MM.1S (cell line): ENCODE data around the gene FBN2.

Experiments used
- DNase-seq: peaks from one replicate; pipeline ENCODE4 v3.0.0-alpha.2; 2015
- H2AFZ ChIP-seq: fragments of 300-600 bp; sonication (generic); 2 replicates; pipeline ENCODE4 v1.6.0; 2016; ENCODE audit warnings: antibody characterized with exemption, low read length
- H3F3A ChIP-seq: fragments of 300-600 bp; sonication (generic); 2 replicates; pipeline ENCODE4 v1.6.1; 2016; ENCODE audit warnings: mild to moderate bottlenecking, antibody characterized with exemption, low read length, moderate library complexity, mixed read lengths; ENCODE audit not compliant: insufficient read depth
- H3K27ac ChIP-seq: fragments of 300-600 bp; sonication (generic); 2 replicates; pipeline ENCODE4 v1.5.1; 2016; ENCODE audit warnings: mild to moderate bottlenecking, low read length
- H3K27me3 ChIP-seq: fragments of 300-600 bp; sonication (generic); replicated peaks from 2 replicates; pipeline ENCODE4 v1.6.0; 2016; ENCODE audit warnings: low read length; ENCODE audit not compliant: insufficient read depth
- H3K36me3 ChIP-seq: fragments of 300-600 bp; sonication (generic); replicated peaks from 2 replicates; pipeline ENCODE4 v1.6.1; 2016; ENCODE audit warnings: mild to moderate bottlenecking, low read length, mixed read lengths; ENCODE audit not compliant: insufficient read depth
- H3K4me1 ChIP-seq: fragments of 300-600 bp; sonication (generic); 2 replicates; pipeline ENCODE4 v1.6.1; 2016; ENCODE audit warnings: low read length, mixed read lengths
- H3K4me2 ChIP-seq: fragments of 300-600 bp; sonication (generic); 2 replicates; pipeline ENCODE4 v1.6.0; 2016; ENCODE audit warnings: low read depth, low read length
- H3K4me3 ChIP-seq: fragments of 300-600 bp; sonication (generic); 2 replicates; pipeline ENCODE4 v1.5.1; 2016; ENCODE audit warnings: low read length, mixed read lengths
- H3K79me2 ChIP-seq: fragments of 300-600 bp; sonication (generic); 2 replicates; pipeline ENCODE4 v1.6.1; 2016; ENCODE audit warnings: mixed run types, low read length, mixed read lengths
- H3K9ac ChIP-seq: fragments of 300-600 bp; sonication (generic); 2 replicates; pipeline ENCODE4 v1.6.1; 2016; ENCODE audit warnings: low read length, mixed read lengths
- H3K9me2 ChIP-seq: fragments of 300-600 bp; sonication (generic); replicated peaks from 2 replicates; pipeline ENCODE4 v1.6.1; 2016; ENCODE audit warnings: mild to moderate bottlenecking, low read length, mixed read lengths; ENCODE audit not compliant: insufficient read depth
- H3K9me3 ChIP-seq: fragments of 300-600 bp; sonication (generic); replicated peaks from 2 replicates; pipeline ENCODE4 v1.6.1; 2016; ENCODE audit warnings: mild to moderate bottlenecking, low read length, mixed read lengths; ENCODE audit not compliant: insufficient read depth
- H4K20me1 ChIP-seq: fragments of 300-600 bp; sonication (generic); 2 replicates; pipeline ENCODE4 v1.6.1; 2016; ENCODE audit warnings: mild to moderate bottlenecking, low read length, moderate library complexity, mixed read lengths; ENCODE audit not compliant: insufficient read depth
- EZH2 ChIP-seq: fragments of 300-600 bp; sonication (generic); optimal IDR thresholded peaks from 2 replicates; pipeline ENCODE3; 2017; ENCODE audit warnings: low read depth, mild to moderate bottlenecking, antibody characterized with exemption, low read length, mixed read lengths
- EZH2phosphoT487 ChIP-seq: fragments of 300-600 bp; sonication (generic); IDR thresholded peaks from 2 replicates; pipeline ENCODE4 v1.6.1; 2018; ENCODE audit warnings: antibody characterized with exemption, low read length
- TF ChIP-seq, protein P1 (sequence below): fragments of 300-600 bp; sonication (generic); IDR thresholded peaks from 2 replicates; pipeline ENCODE4 v1.5.1; 2016; ENCODE audit warnings: antibody characterized with exemption, low read length, mixed read lengths

The FBN2 gene

DNA sequence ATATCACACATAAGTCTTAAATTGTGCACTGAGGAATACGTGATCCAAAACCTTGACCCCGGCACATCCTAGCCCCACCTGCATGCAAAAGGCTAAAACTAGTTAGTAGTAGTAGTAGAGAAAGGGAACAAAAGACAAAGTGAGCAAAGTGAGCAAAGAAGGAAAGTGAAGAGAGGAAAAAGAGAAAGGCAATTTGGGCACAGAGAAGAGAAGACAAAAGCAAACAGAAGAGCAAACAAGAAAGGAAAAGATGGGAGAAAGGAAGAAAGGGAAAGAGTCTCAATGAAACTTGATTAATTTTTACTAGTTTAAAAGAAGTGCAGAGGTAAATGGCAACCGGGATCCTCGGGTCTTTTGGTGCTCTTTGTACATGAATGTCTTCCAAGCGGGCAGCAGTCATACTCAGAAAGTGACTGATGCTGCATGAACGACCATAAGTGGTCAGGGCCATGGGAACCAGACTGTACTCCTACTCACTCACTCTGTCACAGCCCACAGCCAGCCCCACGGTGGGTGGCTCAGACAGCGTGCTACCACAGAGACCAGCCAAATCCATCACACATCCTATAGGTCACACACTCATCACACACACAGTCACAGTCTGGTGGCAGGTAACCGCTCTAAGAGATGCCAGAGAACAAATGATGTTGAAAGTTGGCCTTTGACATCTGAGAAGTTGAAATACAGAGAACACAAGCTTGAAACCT lies 203.9 kb downstream of the FBN2 start:
- TF ChIP-seq EZH2phosphoT487 (no peak), EZH2 (no peak)
- TF ChIP-seq, protein P1, sequence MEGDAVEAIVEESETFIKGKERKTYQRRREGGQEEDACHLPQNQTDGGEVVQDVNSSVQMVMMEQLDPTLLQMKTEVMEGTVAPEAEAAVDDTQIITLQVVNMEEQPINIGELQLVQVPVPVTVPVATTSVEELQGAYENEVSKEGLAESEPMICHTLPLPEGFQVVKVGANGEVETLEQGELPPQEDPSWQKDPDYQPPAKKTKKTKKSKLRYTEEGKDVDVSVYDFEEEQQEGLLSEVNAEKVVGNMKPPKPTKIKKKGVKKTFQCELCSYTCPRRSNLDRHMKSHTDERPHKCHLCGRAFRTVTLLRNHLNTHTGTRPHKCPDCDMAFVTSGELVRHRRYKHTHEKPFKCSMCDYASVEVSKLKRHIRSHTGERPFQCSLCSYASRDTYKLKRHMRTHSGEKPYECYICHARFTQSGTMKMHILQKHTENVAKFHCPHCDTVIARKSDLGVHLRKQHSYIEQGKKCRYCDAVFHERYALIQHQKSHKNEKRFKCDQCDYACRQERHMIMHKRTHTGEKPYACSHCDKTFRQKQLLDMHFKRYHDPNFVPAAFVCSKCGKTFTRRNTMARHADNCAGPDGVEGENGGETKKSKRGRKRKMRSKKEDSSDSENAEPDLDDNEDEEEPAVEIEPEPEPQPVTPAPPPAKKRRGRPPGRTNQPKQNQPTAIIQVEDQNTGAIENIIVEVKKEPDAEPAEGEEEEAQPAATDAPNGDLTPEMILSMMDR: no peak
- Histone ChIP-seq H3K4me1 (no peaks in the 10 kb centered on the region), H3K36me3 (no peaks in the 10 kb centered on the region), H3K79me2 (no peaks in the 10 kb centered on the region), H3K27me3 (no peaks in the 10 kb centered on the region), H3K9ac (no peak overlapping the region), H2AFZ (no peak overlapping the region), H3K9me2 (no peaks in the 10 kb centered on the region), H3F3A (no peaks in the 10 kb centered on the region), H3K27ac (no peak overlapping the region), H4K20me1 (no peaks in the 10 kb centered on the region), H3K4me3 (no peak overlapping the region), H3K4me2 (no peak overlapping the region), H3K9me3 (no peaks in the 10 kb centered on the region)
- no peak for DNase-seq

DNA sequence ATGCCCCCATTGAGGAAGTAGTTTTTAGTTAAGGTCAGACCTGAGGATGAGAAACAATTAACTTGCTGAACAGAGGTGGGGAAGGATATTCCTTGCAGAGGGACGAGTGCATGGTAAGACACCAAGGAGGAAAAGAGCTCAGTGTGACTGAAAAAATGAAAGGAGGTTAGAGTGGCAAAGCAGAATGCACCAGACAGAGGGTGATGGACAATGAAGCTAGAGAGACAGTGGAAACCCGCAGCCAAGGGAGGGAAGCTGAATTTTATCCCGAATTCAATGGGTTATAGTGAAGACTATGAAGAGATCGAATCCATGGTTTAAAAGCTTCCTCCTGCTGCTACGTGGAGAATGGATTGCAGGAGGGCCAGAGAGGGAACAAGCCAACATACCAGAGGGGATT lies 206.8 kb downstream of the FBN2 start:
- H3K9me2 ChIP-seq: no peaks in the 10 kb centered on the region
- no peak for DNase-seq

DNA sequence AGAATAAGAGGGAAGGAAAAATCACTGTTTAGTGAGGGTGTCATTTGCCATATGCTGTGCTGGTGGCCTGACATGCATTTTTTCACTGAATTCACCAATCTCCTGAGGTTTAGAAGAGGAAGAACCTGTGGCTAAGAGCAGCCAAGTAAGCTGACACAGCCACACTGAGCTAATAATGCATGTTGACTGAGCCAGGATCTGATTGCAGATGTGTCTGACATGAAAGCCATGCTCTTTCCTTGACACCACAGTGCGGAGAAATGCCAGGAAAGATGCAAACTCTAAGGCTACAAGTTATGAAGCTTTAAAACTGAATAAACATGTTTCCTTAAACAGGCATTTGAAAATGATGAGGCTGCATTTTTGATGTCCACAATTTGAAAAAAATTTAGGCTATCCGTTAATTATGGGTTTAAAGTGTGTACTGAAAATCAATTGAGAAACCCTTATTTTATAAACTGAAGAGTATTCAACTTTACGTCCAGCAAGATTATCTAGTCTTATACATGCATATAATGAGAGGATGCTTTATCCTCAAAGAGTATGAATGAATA lies 208.6 kb downstream of the FBN2 start:
- no peak for DNase-seq
- no peak overlapping the region for H3K27ac ChIP-seq
- no peaks in the 10 kb centered on the region for H4K20me1 ChIP-seq
- TF ChIP-seq, protein P1: no peak
- TF ChIP-seq EZH2phosphoT487: no peak
- TF ChIP-seq EZH2: no peak
- H3K4me3 ChIP-seq: no peak overlapping the region
- H3F3A ChIP-seq: no peaks in the 10 kb centered on the region
- no peaks in the 10 kb centered on the region for H3K4me1 ChIP-seq
- no peak overlapping the region for H3K4me2 ChIP-seq
- no peak overlapping the region for H2AFZ ChIP-seq
- H3K36me3 ChIP-seq: no peaks in the 10 kb centered on the region
- H3K9me2 ChIP-seq: no peaks in the 10 kb centered on the region
- no peaks in the 10 kb centered on the region for H3K9me3 ChIP-seq
- no peaks in the 10 kb centered on the region for H3K27me3 ChIP-seq
- no peak overlapping the region for H3K9ac ChIP-seq
- no peaks in the 10 kb centered on the region for H3K79me2 ChIP-seq

More for the DNA sequence above, 206.8 kb downstream of the FBN2 start:
- Histone ChIP-seq H3K79me2 (no peaks in the 10 kb centered on the region), H3F3A (no peaks in the 10 kb centered on the region), H3K27me3 (no peaks in the 10 kb centered on the region), H3K9me3 (no peaks in the 10 kb centered on the region), H4K20me1 (no peaks in the 10 kb centered on the region), H3K9ac (no peak overlapping the region), H3K36me3 (no peaks in the 10 kb centered on the region), H2AFZ (no peak overlapping the region), H3K4me3 (no peak overlapping the region), H3K4me2 (no peak overlapping the region), H3K27ac (no peak overlapping the region), H3K4me1 (no peaks in the 10 kb centered on the region)
- TF ChIP-seq EZH2: no peak
- TF ChIP-seq, protein P1: no peak
- TF ChIP-seq EZH2phosphoT487: no peak
